ENCODE data around the gene ZBP1.

ZBP1 gene

DNA sequence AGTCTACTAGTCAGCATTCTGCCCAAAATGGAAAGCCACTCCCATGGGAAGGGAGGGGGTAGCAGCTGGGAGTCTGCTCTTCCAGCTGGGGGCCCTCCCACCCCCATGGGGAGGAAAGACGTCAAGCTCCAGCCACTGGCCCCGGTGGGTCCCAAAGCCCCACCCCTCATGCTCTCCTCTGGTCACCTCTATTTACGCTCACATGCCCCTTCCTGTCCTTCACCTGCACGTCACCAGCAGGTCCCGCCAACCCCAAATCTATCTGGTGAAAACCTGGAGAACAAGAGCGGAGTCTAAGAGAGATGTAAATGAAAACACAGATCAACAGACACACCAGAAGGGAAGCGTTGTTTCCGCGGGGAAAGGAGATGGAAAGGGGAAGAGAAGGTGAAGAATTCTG is 30.0 kb upstream of the ZBP1 start:
- no peaks in the 10 kb centered on the region for H3K36me3 ChIP-seq (ENCODE audit: insufficient read depth, low read length)

DNA sequence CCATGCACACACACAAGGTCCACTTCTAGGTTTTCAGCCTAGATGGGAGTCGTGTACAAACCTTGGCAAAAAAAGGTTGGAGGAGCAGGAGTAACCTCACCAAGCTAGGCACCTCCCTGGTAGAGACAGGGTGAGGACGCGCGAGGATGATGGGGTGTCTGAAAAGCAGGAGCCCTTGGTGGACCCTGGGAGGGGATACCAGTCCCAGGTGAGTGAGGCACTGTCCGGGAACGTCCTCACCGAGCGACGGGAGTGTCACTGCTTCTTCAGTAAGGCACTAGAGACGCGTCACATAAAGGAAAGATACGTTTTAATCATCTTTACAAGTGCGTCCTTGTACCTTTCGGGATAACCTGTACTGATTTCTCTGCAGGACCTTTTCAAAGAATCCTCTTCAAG is 29.4 kb upstream of the ZBP1 start:
- Histone ChIP-seq H3K9me3 (ENCODE audit: low read depth, low read length) (no peaks in the 10 kb centered on the region), H3K9ac (ENCODE audit: insufficient read length) (no peak overlapping the region), H3K36me3 (ENCODE audit: insufficient read depth, low read length) (no peaks in the 10 kb centered on the region), H3K4me3 (no peak overlapping the region), H3K27ac (no peak overlapping the region)
- TF ChIP-seq EZH2 (IDR thresholded peaks at IDR 0.05) (no peak), POLR2AphosphoS5 (IDR thresholded peaks at IDR 0.05; ENCODE audit: borderline replicate concordance, low read depth, low read length) (no peak), FOXP2 (optimal IDR thresholded peaks at IDR 0.05; ENCODE audit: control extremely low read depth, extremely low read length, insufficient read depth) (no peak)
- DNase-seq (ENCODE audit: low read depth, low spot score) = no peak

More for the DNA sequence above, 30.0 kb upstream of the ZBP1 start:
- DNase-seq (ENCODE audit: low read depth, low spot score) = no peak
- no peak overlapping the region for H3K4me3 ChIP-seq
- H3K27ac ChIP-seq = no peak overlapping the region
- H3K9me3 ChIP-seq (ENCODE audit: low read depth, low read length) = no peaks in the 10 kb centered on the region
- TF ChIP-seq FOXP2 (optimal IDR thresholded peaks at IDR 0.05; ENCODE audit: control extremely low read depth, extremely low read length, insufficient read depth) (no peak), EZH2 (IDR thresholded peaks at IDR 0.05) (no peak), POLR2AphosphoS5 (IDR thresholded peaks at IDR 0.05; ENCODE audit: borderline replicate concordance, low read depth, low read length) (no peak)
- H3K9ac ChIP-seq (ENCODE audit: insufficient read length) = no peak overlapping the region

DNA sequence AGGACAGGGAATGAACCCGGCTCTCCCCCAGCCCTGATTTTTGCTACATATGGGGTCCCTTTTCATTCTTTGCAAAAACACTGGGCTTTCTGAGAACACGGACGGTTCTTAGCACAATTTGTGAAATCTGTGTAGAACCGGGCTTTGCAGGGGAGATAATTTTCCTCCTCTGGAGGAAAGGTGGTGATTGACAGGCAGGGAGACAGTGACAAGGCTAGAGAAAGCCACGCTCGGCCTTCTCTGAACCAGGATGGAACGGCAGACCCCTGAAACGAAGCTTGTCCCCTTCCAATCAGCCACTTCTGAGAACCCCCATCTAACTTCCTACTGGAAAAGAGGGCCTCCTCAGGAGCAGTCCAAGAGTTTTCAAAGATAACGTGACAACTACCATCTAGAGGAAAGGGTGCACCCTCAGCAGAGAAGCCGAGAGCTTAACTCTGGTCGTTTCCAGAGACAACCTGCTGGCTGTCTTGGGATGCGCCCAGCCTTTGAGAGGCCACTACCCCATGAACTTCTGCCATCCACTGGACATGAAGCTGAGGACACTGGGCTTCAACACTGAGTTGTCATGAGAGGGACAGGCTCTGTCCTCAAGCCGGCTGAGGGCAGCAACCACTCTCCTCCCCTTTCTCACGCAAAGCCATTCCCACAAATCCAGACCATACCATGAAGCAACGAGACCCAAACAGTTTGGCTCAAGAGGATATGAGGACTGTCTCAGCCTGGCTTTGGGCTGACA is 28.8 kb upstream of the ZBP1 start:
- no peak for DNase-seq (ENCODE audit: low read depth, low spot score)
- no peak overlapping the region for H3K4me3 ChIP-seq
- no peak overlapping the region for H3K27ac ChIP-seq
- H3K9me3 ChIP-seq (ENCODE audit: low read depth, low read length) = no peaks in the 10 kb centered on the region
- no peaks in the 10 kb centered on the region for H3K36me3 ChIP-seq (ENCODE audit: insufficient read depth, low read length)
- TF ChIP-seq POLR2AphosphoS5 (IDR thresholded peaks at IDR 0.05; ENCODE audit: borderline replicate concordance, low read depth, low read length) (no peak), FOXP2 (optimal IDR thresholded peaks at IDR 0.05; ENCODE audit: control extremely low read depth, extremely low read length, insufficient read depth) (no peak), EZH2 (IDR thresholded peaks at IDR 0.05) (no peak)
- H3K9ac ChIP-seq (ENCODE audit: insufficient read length) = no peak overlapping the region

DNA sequence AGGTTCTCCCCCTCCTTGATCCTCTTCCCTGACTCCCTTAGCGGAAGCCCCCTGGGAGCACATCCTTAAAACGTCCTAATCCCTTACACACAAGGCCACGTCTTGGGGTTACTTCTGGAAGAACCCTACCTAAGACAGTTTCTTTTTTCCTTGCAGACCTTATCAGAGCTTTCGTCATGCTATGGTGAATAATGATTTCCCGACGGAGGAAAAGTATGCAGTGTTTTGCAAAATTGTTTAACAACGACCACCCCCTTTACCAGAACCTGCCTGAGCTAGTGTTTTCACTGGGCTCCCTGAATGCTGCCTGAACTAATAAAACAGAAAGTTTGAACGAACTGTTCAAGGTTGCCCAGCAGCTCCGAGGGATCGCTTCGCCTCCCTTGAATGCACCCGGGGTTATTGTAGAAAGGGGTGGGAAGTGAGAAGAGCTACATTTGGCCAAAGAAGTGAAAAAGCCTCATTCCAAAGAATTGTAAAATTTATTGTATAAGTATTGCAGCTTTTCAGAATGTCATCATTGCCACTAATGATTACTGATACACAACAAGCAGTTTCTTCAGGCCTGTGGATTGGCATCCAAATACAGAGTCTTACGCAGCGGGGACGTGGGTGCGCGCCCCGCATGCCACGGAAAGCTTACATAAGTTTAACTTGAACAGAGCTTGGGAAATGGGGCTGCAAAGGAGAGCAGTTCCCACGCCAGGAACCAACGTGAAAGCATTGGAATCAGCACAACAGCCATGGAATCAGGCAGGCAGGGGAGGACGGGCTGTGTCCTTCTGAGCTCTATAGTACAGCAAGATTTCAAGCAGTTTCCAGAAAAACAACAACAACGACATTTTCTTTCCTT is 27.9 kb upstream of the ZBP1 start:
- Histone ChIP-seq H3K27ac (no peak overlapping the region), H3K4me3 (no peak overlapping the region), H3K9me3 (ENCODE audit: low read depth, low read length) (no peaks in the 10 kb centered on the region), H3K36me3 (ENCODE audit: insufficient read depth, low read length) (no peaks in the 10 kb centered on the region), H3K9ac (ENCODE audit: insufficient read length) (no peak overlapping the region)
- TF ChIP-seq POLR2AphosphoS5 (IDR thresholded peaks at IDR 0.05; ENCODE audit: borderline replicate concordance, low read depth, low read length) (no peak), FOXP2 (optimal IDR thresholded peaks at IDR 0.05; ENCODE audit: control extremely low read depth, extremely low read length, insufficient read depth) (no peak), EZH2 (IDR thresholded peaks at IDR 0.05) (no peak)
- DNase-seq (ENCODE audit: low read depth, low spot score) = no peak

DNA sequence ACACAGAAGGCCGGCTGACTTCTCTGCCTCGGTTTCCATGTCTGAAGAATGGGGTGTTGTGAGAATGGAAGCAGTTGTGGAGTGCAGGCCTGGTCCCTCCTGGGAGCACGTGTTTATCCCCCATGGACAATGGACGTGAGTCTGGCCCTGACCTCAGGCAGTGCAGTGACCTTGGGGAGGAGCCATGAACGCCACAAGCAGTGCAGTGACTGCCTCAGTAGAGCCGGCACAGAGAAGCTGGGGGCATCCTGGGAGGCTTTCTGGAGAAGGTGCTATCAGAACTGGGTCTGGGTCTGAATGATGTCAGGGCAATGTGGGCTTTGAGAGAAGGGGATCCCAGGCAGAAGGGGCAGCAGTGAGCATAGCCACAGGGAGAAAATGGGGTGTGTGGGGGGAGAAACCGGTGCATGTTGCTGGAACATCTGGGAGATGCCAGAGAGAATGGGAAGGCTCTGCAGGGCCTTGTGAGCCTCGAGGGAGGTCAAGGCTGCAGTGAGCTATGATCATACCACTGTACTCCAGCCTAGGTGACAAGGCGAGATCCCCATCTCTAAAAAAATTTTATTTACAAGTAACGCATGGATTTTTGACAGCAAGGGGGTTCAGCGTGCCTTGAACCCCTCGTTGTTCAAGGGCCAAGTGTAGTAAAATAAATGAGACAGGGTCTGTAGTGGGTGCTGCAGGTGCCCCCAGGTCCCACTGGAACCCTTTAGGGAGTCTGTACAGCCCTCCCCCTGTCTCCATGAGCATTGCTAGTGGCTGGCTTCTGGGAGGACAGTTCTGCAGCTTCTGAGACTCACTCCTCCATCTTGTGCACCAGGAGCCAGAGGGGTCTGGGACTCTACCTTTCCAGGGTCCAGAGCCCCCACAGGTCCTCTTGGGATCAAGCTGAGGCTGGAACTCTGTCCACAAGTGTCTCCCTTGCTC is 27.0 kb upstream of the ZBP1 start:
- TF ChIP-seq POLR2AphosphoS5 (IDR thresholded peaks at IDR 0.05; ENCODE audit: borderline replicate concordance, low read depth, low read length) (no peak), FOXP2 (optimal IDR thresholded peaks at IDR 0.05; ENCODE audit: control extremely low read depth, extremely low read length, insufficient read depth) (no peak), EZH2 (IDR thresholded peaks at IDR 0.05) (no peak)
- Histone ChIP-seq H3K9ac (ENCODE audit: insufficient read length) (no peak overlapping the region), H3K9me3 (ENCODE audit: low read depth, low read length) (no peaks in the 10 kb centered on the region), H3K36me3 (ENCODE audit: insufficient read depth, low read length) (no peaks in the 10 kb centered on the region), H3K27ac (no peak overlapping the region), H3K4me3 (no peak overlapping the region)
- DNase-seq (ENCODE audit: low read depth, low spot score) = no peak

DNA sequence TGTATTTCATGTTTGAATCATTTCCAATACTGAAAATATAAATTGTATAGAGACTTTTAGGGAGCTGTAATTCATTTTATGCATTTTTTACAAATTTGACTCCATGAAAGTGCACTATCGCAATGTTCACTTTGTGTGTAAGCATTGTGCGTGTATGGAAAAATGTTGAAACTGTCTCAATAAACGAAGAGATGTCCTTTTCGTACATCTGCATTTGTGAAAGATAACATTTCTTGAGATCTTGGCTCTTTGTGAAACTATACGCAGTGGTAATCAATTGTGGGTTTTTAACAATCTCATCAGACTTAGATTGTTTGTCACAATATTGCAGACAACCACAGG is 18.6 kb upstream of the ZBP1 start:
- H3K36me3 ChIP-seq (ENCODE audit: insufficient read depth, low read length) = no peaks in the 10 kb centered on the region
- TF ChIP-seq EZH2 (IDR thresholded peaks at IDR 0.05) (no peak), FOXP2 (optimal IDR thresholded peaks at IDR 0.05; ENCODE audit: control extremely low read depth, extremely low read length, insufficient read depth) (no peak), POLR2AphosphoS5 (IDR thresholded peaks at IDR 0.05; ENCODE audit: borderline replicate concordance, low read depth, low read length) (no peak)
- H3K4me3 ChIP-seq = no peak overlapping the region
- no peaks in the 10 kb centered on the region; the same call in 1 of the 2 replicates for H3K9me3 ChIP-seq (ENCODE audit: low read depth, low read length)
- DNase-seq (ENCODE audit: low read depth, low spot score) = no peak
- no peak overlapping the region for H3K27ac ChIP-seq
- H3K9ac ChIP-seq (ENCODE audit: insufficient read length) = no peak overlapping the region

DNA sequence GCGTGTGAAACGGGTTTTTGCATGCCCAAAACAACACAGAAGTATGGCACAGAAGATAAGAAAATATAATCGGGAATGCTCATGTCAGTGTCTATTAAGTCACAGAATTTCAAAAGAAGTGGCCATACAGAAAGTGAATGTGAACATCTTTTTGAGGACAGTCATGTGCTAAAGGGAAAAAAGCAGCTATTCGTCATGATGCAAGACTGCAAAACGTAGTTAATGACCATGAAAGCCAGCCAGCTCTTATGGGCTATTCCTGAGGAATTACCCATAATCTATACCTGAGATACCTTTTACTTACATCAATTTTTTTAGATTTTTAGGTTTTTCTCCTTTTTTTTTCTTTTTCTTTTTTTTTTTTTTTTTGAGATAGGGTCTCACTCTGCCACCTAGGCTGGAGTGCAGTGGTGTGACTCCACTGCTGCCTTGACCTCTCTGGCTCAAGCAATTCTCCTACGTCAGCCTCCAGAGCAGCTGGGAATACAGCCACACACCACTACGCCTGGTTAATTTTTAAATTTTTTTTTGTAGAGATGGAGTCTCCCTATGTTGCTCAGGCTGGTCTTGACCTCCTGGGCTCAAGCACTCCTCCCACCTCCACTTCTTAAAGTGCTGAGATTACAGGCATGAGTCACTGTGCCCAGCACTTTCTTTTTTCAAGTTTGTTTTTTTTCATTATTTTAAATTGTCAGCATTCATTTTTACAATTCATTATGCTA is 18.1 kb upstream of the ZBP1 start:
- Histone ChIP-seq H3K9me3 (ENCODE audit: low read depth, low read length) (no peaks in the 10 kb centered on the region; the same call in 1 of the 2 replicates), H3K4me3 (no peak overlapping the region), H3K36me3 (ENCODE audit: insufficient read depth, low read length) (no peaks in the 10 kb centered on the region), H3K9ac (ENCODE audit: insufficient read length) (no peak overlapping the region), H3K27ac (no peak overlapping the region)
- no peak for TF ChIP-seq EZH2 (IDR thresholded peaks at IDR 0.05)
- TF ChIP-seq FOXP2 (optimal IDR thresholded peaks at IDR 0.05; ENCODE audit: control extremely low read depth, extremely low read length, insufficient read depth) = no peak
- no peak for TF ChIP-seq POLR2AphosphoS5 (IDR thresholded peaks at IDR 0.05; ENCODE audit: borderline replicate concordance, low read depth, low read length)
- DNase-seq (ENCODE audit: low read depth, low spot score) = no peak

Measured in SK-N-MC (cell line).